ENCODE data around the gene KATNAL1.
"Not testable (repeated sequence)": the region's sequence is repeated elsewhere in the genome, so short reads cannot be mapped to it uniquely, and the experiment has no call there.

KATNAL1 gene

DNA sequence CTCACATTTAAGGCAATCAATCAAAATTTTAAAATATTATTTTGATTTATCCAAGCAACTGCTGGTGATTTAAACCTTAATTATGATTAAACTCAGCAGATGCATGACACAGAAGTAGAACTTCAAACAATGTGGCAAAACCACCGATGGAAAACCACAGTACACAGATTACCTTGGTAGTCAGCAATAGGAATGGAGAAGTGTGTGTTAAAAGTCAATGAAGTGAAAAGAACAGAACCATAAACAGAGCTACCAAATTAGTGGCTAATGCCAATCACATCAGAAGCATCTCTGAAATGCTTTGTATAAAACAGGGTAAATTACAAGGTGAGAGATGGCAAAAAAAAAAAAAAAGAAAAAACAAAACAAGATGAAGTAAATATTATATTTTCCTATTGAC lies 31.2 kb downstream of the KATNAL1 start:
- FAIRE-seq, result no peak
- TF ChIP-seq POLR2AphosphoS5 (IDR thresholded peaks at IDR 0.05; ENCODE audit: low read depth, low read length), result no peak
- DNase-seq (ENCODE audit: insufficient read length), result no peak

DNA sequence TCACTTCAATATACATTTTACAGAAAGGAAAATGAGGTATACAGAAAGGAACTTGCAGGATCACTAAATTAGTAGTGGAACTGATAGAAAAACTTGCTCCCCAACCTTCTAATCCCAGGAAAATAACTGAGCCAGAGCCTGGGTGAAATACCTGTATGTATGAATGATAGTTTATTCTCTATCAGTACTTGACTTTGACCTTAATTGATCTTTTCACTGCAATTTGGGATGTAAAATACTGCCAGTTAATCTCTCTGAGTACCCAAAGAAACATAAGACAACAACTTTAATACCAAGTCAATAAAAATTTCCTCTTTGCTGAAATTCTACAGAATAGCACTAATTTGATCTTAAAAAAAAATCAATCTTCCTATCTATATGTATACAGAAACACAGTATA lies 33.3 kb downstream of the KATNAL1 start:
- no peak for DNase-seq (ENCODE audit: insufficient read length)
- no peak for TF ChIP-seq TAF1 (IDR thresholded peaks at IDR 0.05; ENCODE audit: borderline replicate concordance, low read depth, low read length)
- TF ChIP-seq POLR2AphosphoS5 (IDR thresholded peaks at IDR 0.05; ENCODE audit: low read depth, low read length), result no peak
- TF ChIP-seq POLR2A (IDR thresholded peaks at IDR 0.05; ENCODE audit: low read depth, low read length), result no peak
- FAIRE-seq, result no peak

DNA sequence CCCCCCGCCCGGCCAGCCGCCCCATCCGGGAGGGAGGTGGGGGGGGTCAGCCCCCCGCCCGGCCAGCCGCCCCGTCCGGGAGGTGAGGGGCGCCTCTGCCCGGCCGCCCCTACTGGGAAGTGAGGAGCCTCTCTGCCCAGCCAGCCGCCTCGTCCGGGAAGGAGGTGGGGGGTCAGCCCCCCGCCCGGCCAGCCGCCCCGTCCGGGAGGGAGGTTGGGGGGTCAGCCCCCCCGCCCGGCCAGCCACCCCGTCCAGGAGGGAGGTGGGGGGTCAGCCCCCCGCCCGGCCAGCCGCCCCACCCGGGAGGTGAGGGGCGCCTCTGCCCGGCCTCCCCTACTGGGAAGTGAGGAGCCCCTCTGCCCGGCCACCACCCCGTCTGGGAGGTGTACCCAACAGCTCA lies 37.3 kb downstream of the KATNAL1 start:
- DNase-seq (ENCODE audit: insufficient read length); FAIRE-seq: not testable (repeated sequence)

DNA sequence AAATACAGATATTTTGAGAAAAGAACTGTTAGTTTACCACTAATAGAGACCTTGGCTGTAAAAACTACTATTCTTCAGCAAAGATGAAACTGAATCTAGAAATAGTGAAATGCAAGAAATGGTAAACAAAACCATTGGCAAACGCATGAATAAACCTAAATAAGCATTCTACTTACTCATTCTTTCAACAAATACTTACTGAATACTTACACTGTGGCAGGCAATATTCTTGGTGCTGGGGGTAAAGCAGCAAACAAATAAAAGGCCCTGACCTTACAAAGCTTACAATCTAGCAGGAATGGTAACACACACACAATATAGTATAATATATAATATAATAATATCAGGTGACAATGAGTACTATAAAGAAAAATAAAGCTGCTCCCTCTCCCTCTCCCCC lies 38.7 kb downstream of the KATNAL1 start:
- DNase-seq (ENCODE audit: insufficient read length) (no peak), FAIRE-seq (no peak)
- no peak for TF ChIP-seq TAF1 (IDR thresholded peaks at IDR 0.05; ENCODE audit: borderline replicate concordance, low read depth, low read length)

DNA sequence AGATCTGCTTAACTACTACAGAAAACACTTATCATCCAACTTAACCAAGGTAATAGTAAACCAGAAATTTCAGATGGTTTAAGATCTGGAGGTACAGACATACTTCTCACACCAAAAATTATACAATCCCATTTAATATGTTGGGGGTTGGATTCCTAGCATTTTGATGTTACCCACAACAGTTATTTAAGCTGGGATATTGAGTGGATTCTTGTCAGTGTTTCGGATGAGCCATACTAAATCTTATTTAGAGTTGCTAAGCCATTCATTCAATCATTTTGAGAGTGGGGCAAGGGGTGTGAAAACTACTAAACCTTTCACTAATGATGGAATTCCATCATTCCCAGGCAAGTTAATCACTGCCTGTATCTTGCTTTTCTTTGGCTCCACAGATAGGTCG lies 40.6 kb downstream of the KATNAL1 start:
- no peak for TF ChIP-seq POLR2A (IDR thresholded peaks at IDR 0.05; ENCODE audit: low read depth, low read length)
- no peak for TF ChIP-seq TAF1 (IDR thresholded peaks at IDR 0.05; ENCODE audit: borderline replicate concordance, low read depth, low read length)
- no peak for TF ChIP-seq POLR2AphosphoS5 (IDR thresholded peaks at IDR 0.05; ENCODE audit: low read depth, low read length)
- no peak for FAIRE-seq
- DNase-seq (ENCODE audit: insufficient read length), result no peak

DNA sequence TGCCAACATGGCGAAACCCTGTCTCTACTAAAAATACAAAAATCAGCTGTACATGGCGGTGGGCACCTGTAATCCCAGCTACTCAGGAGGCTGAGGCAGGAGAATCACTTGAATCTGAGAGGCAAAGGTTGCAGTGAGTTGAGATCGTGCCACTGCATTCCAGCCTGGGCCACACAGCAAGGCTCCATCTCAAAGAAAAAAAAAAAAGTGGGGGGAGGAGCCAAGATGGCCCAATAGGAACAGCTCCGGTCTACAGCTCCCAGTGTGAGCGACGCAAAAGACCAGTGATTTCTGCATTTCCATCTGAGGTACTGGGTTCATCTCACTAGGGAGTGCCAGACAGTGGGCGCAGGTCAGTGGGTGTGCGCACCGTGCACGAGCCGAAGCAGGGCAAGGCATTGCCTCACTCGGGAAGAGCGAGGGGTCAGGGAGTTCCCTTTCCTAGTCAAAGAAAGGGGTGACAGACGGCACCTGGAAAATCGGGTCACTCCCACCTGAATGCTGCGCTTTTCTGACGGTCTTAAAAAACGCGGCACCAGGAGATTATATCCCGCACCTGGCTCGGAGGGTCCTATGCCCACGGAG lies 48.1 kb downstream of the KATNAL1 start:
- FAIRE-seq; DNase-seq (ENCODE audit: insufficient read length): not testable (repeated sequence)

DNA sequence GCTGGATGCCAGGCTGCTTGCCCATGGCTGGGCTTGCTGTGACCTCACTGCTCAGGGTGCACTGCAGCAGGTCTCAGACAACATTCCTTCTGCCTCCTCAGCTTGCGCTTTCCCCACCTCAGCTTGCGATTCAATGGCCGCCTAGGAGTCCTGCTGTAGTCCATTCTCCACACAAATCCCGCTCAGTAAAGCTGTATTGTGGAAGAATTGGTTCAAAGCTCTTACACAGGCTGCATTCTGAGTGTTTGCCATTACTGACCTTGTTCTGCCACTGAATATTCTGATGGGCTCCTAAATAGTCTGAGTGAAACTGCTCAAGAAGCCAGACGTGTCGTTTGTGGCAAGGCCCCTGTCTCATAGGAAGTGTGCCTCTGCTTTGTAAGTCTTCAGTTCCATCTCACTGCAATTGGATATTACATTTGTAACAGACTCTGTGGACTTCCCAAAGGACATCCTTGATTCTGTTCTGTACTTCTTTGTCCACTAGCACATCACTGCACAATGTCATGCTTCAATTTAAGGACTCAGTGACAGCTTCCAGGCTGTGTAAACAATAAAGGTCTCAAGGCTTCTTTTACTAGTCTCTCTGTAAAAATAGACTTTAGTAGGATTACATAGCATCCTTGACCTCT lies 49.8 kb downstream of the KATNAL1 start:
- TF ChIP-seq POLR2A (IDR thresholded peaks at IDR 0.05; ENCODE audit: low read depth, low read length) (no peak), TAF1 (IDR thresholded peaks at IDR 0.05; ENCODE audit: borderline replicate concordance, low read depth, low read length) (no peak), POLR2AphosphoS5 (IDR thresholded peaks at IDR 0.05; ENCODE audit: low read depth, low read length) (no peak)
- DNase-seq (ENCODE audit: insufficient read length) (no peak), FAIRE-seq (peak; percentile 66)

DNA sequence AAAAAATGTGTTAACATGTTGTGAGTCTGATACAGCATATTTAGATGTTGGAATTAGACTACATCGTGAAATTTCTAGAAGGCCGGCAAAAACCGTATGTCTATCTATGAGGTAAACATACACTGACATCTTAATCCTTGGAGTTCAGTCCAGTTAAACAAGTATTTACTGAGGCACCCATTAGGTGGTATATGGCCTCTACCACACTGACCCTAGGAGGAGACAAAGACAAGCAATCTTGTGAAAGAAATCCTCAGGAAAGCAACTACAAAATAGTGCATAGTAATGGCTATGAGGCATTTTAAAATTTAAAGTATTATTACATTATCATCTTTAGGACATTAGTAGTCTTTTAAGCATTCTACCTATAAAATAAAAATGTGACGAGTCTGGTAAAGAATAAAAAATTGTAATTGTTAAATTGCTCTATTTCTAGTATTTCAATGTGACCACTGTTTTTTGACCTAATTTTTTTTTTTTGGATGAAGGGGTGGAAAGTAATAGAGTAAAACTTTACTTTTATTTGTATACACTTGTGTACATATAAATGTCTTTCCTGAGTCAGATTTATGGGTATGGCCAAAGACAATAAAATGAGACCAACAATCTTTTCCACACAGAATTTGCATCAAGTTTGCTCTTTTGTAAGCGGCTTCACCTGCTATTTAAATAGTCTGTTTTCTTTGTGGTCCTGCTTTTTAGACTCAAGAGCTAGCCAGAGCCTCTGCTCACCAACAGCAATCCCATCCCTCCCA lies 50.5 kb downstream of the KATNAL1 start:
- TF ChIP-seq TAF1 (IDR thresholded peaks at IDR 0.05; ENCODE audit: borderline replicate concordance, low read depth, low read length) (no peak), POLR2A (IDR thresholded peaks at IDR 0.05; ENCODE audit: low read depth, low read length) (no peak), POLR2AphosphoS5 (IDR thresholded peaks at IDR 0.05; ENCODE audit: low read depth, low read length) (no peak)
- FAIRE-seq, result peak; percentile 24
- no peak for DNase-seq (ENCODE audit: insufficient read length)

DNA sequence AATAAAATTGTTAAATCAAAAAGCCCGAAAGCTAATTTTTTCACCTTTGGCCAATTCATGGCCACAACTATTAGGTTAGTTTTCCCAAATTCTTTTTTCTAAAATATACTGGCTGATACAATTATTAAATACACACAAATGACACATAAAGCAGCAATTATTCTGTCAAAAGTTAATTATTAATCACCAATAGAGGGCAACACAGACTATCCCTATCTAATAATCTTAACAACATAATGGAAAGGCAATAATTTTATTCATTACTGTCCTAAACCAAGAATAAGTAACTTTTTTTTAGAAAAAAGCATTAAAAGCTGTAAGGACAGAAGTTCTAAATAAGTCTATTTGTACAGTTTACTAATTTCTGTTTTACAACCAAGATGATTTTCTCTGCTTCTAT lies 51.7 kb downstream of the KATNAL1 start:
- DNase-seq (ENCODE audit: insufficient read length), result no peak
- TF ChIP-seq POLR2AphosphoS5 (IDR thresholded peaks at IDR 0.05; ENCODE audit: low read depth, low read length) (no peak), TAF1 (IDR thresholded peaks at IDR 0.05; ENCODE audit: borderline replicate concordance, low read depth, low read length) (no peak), POLR2A (IDR thresholded peaks at IDR 0.05; ENCODE audit: low read depth, low read length) (no peak)
- FAIRE-seq, result no peak

DNA sequence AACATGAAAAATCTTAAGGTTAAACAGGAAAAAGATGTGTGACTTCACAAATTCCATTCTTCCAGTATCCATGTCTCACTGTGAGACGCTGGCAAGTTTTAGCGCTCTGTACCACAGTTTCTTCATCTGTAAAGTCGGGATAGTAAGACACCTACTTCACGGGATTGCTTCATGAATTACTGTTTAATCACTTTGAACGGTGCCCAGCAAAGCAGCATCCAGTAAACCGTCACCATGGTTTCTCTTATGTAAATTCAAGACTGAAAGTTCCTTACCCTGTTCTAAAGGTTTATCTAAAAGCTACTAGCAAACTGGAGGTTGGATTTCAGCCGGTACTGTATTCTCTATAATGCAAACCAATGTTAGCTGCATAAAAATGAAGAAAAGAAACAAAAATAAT lies 53.5 kb downstream of the KATNAL1 start:
- TF ChIP-seq TAF1 (IDR thresholded peaks at IDR 0.05; ENCODE audit: borderline replicate concordance, low read depth, low read length) (no peak), POLR2AphosphoS5 (IDR thresholded peaks at IDR 0.05; ENCODE audit: low read depth, low read length) (no peak), POLR2A (IDR thresholded peaks at IDR 0.05; ENCODE audit: low read depth, low read length) (no peak)
- FAIRE-seq (peak; percentile 48), DNase-seq (ENCODE audit: insufficient read length) (no peak)

DNA sequence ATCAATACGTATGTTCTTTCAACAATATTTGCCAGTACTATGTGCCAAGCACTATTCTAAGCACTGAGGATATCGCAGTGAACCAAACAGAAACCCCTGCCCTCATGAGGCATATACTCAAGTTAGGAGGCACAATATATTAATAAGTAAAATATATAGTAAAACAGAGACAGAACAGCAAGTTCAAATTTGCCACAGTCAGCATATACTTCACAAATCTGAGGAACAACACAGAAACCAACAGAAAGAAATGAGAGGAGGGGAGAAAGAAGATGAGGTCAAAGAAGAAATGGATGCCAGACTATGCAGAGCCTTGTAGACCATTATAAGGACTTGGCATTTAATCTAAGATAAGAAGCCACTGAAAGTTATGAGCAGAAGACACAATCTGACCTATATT lies 59.9 kb downstream of the KATNAL1 start:
- FAIRE-seq, result no peak

DNA sequence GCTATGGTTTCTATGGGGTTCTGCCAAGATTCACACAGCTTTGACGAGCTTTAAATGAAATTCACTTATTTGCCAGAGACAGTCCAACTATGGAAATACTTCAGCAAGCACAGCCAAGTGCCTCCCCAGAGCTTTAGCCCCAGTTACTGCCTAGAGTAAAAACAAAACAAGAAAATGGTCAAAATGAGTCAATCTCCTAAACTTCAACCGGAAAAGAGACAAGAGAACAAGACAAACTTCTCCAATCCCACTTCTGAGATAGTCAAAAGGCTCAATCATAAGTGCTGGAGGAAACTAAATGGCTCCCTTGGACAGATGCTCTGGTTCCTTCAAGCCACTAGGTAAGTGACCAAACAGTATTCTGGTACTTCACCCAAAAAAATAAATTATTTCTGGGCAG lies 65.8 kb downstream of the KATNAL1 start:
- TF ChIP-seq POLR2AphosphoS5 (IDR thresholded peaks at IDR 0.05; ENCODE audit: low read depth, low read length) (no peak), POLR2A (IDR thresholded peaks at IDR 0.05; ENCODE audit: low read depth, low read length) (no peak), TAF1 (IDR thresholded peaks at IDR 0.05; ENCODE audit: borderline replicate concordance, low read depth, low read length) (no peak)
- FAIRE-seq (peak; percentile 83), DNase-seq (ENCODE audit: insufficient read length) (no peak)

More for the DNA sequence above, 59.9 kb downstream of the KATNAL1 start:
- no peak for TF ChIP-seq POLR2AphosphoS5 (IDR thresholded peaks at IDR 0.05; ENCODE audit: low read depth, low read length)
- DNase-seq (ENCODE audit: insufficient read length), result no peak

DNA sequence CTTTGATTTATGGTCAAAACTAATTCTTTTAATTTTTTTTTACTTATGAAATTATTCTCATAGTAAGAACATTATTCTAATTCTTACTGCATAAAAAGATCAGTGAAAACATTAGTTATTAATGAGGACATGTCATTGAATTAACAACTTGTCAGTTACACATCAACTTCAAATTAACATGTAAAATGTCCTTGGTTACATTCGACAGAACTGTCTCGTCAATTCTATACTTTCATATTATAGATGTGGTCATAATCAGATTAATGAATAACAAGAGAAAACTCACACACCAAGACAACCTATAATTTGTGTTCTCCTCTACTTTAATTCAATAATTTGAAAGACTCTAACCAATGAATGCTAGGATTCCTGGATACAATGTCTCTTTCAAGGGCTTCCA lies 66.7 kb downstream of the KATNAL1 start:
- FAIRE-seq, result peak; percentile 9
- no peak for DNase-seq (ENCODE audit: insufficient read length)
- TF ChIP-seq POLR2A (IDR thresholded peaks at IDR 0.05; ENCODE audit: low read depth, low read length) (no peak), POLR2AphosphoS5 (IDR thresholded peaks at IDR 0.05; ENCODE audit: low read depth, low read length) (no peak), TAF1 (IDR thresholded peaks at IDR 0.05; ENCODE audit: borderline replicate concordance, low read depth, low read length) (no peak)

Data from GM12892 (cell line).